HepG2 (cell line): Measurements from ENCODE around the gene GALNTL6.

Source experiments
- CEBPG ChIP-seq: IDR thresholded peaks from 2 replicates; pipeline ENCODE4 v1.6.1; 2016
- CTCF ChIP-seq: sonication (generic); formaldehyde crosslinking; IDR thresholded peaks from 2 replicates; pipeline ENCODE4 v1.5.0; 2020; ENCODE audit warnings: mild to moderate bottlenecking, missing genetic modification reagents, moderate library complexity
- EZH2 ChIP-seq: conservative IDR thresholded peaks from 2 replicates; pipeline ENCODE4 v1.6.1; 2012; ENCODE audit warnings: mild to moderate bottlenecking, low read depth, low read length, moderate library complexity
- NFE2L1 ChIP-seq: sonication (generic); formaldehyde crosslinking; IDR thresholded peaks from 2 replicates; pipeline ENCODE4 v1.4.0; 2020; ENCODE audit warnings: missing genetic modification reagents, mild to moderate bottlenecking, borderline replicate concordance
- NR2F6 ChIP-seq, 2 experiments: IDR thresholded peaks; 2 replicates each; pipeline ENCODE4 v1.6.1; 2016; ENCODE audit warnings: antibody characterized with exemption in 1 of 2, mild to moderate bottlenecking in 1 of 2
- POLR2A ChIP-seq, 2 experiments: IDR thresholded peaks; 2 replicates each; pipeline ENCODE4 v1.6.1; 2011; ENCODE audit warnings: low read depth in 2 of 2, low read length in 2 of 2, mild to moderate bottlenecking in 1 of 2, moderate library complexity in 1 of 2; ENCODE audit not compliant: insufficient read depth in 1 of 2
- RNF2 ChIP-seq: fragments of 450-650 bp; conservative IDR thresholded peaks from 2 replicates; pipeline ENCODE4 v1.6.1; 2016; ENCODE audit warnings: low read depth
- THAP7 ChIP-seq: sonication (generic); formaldehyde crosslinking; IDR thresholded peaks from 2 replicates; pipeline ENCODE4 v1.8.1; 2023; ENCODE audit warnings: mild to moderate bottlenecking, missing genetic modification reagents
- ZBTB7B ChIP-seq: sonication (generic); formaldehyde crosslinking; IDR thresholded peaks from 2 replicates; pipeline ENCODE4 v1.4.0; 2020; ENCODE audit warnings: missing genetic modification reagents
- ZNF143 ChIP-seq: sonication (generic); formaldehyde crosslinking; IDR thresholded peaks from 2 replicates; pipeline ENCODE4 v1.4.0; 2020; ENCODE audit warnings: missing genetic modification reagents
- ZNF33B ChIP-seq: sonication (generic); formaldehyde crosslinking; IDR thresholded peaks from 2 replicates; pipeline ENCODE4 v1.5.1; 2020; ENCODE audit warnings: mild to moderate bottlenecking, missing genetic modification reagents
- ZNF556 ChIP-seq: sonication (generic); formaldehyde crosslinking; IDR thresholded peaks from 2 replicates; pipeline ENCODE4 v1.4.0; 2020; ENCODE audit warnings: mild to moderate bottlenecking, missing genetic modification reagents, borderline replicate concordance
- ZSCAN25 ChIP-seq: sonication (generic); formaldehyde crosslinking; IDR thresholded peaks from 2 replicates; pipeline ENCODE4 v1.8.0; 2022; ENCODE audit warnings: mild to moderate bottlenecking, missing genetic modification reagents
- ZZZ3 ChIP-seq: sonication (generic); formaldehyde crosslinking; IDR thresholded peaks from 2 replicates; pipeline ENCODE4 v1.4.0; 2020; ENCODE audit warnings: missing genetic modification reagents, mild to moderate bottlenecking, borderline replicate concordance

- no peak for TF ChIP-seq POLR2A (IDR thresholded peaks at IDR 0.05; ENCODE audit: insufficient read depth in 1 of 2, low read depth in 2 of 2, low read length in 2 of 2)
- TF ChIP-seq THAP7 (CRISPR knock-in tag) = no peak
- TF ChIP-seq ZNF143 (CRISPR knock-in tag) = no peak
- TF ChIP-seq ZBTB7B = no peak
- no peak for TF ChIP-seq EZH2
- TF ChIP-seq NR2F6 (IDR thresholded peaks at IDR 0.05) = no peak
- no peak for TF ChIP-seq NR2F6 (CRISPR knock-in tag; IDR thresholded peaks at IDR 0.05)
- no peak for TF ChIP-seq CEBPG
- TF ChIP-seq ZSCAN25 = no peak
- TF ChIP-seq CTCF (CRISPR knock-in tag) = no peak
- TF ChIP-seq NFE2L1 (CRISPR knock-in tag) = no peak
- TF ChIP-seq ZNF33B (CRISPR knock-in tag) = no peak
- no peak for TF ChIP-seq RNF2
- no peak for TF ChIP-seq ZNF556 (CRISPR knock-in tag)
- no peak for TF ChIP-seq ZZZ3 (CRISPR knock-in tag)
Measured at GRCh38 chr4:172555725-172556124, 742.5 kb downstream of the GALNTL6 start.
